C4-2B (cell line): ENCODE measurements around the gene SLC9C2.

Source experiments
- H3K27ac ChIP-seq: fragments of 450-650 bp; 2 replicates; pipeline ENCODE4 v1.5.1; 2017
- ZFX ChIP-seq: fragments of 450-650 bp; IDR thresholded peaks from 2 replicates; pipeline ENCODE4 v1.6.1; 2017
- TF ChIP-seq, protein P1 (sequence below): fragments of 450-650 bp; conservative IDR thresholded peaks from 2 replicates; pipeline ENCODE4 v1.5.1; 2017; ENCODE audit warnings: mild to moderate bottlenecking

SLC9C2 gene

DNA sequence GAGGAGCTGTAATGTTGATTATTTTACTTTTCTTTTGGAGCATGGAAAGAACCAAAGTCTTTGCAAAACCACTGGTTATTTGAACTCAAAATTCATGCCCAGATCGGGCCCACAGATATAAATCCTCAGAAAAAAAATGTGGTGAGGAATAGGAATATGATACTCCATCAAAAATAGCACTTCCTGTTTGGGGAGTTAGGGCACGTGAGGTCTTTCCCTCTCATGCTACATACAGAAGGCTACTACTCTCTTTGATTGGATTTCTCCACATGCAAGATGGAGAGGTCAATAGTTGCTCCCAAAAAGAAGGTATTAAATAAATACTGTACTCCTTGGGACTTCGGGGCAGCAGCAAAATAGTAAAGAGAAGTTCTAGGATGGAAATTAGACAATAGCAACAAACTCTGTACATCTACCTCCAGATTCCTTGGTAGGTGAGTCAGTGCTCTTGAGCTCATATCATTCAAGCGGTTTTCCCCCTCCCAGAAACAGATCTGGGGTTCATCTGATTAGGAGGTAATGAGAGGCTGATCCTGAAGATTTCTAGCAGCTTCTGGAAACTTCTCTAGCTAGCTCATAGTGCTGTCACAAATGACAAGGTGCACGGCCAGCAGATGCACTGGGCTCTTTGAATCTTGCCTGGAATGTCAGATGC, 47.1 kb downstream of the SLC9C2 start:
- H3K27ac ChIP-seq: no peak overlapping the region
- TF ChIP-seq, protein P1, sequence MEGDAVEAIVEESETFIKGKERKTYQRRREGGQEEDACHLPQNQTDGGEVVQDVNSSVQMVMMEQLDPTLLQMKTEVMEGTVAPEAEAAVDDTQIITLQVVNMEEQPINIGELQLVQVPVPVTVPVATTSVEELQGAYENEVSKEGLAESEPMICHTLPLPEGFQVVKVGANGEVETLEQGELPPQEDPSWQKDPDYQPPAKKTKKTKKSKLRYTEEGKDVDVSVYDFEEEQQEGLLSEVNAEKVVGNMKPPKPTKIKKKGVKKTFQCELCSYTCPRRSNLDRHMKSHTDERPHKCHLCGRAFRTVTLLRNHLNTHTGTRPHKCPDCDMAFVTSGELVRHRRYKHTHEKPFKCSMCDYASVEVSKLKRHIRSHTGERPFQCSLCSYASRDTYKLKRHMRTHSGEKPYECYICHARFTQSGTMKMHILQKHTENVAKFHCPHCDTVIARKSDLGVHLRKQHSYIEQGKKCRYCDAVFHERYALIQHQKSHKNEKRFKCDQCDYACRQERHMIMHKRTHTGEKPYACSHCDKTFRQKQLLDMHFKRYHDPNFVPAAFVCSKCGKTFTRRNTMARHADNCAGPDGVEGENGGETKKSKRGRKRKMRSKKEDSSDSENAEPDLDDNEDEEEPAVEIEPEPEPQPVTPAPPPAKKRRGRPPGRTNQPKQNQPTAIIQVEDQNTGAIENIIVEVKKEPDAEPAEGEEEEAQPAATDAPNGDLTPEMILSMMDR: no peak
- TF ChIP-seq ZFX: no peak

DNA sequence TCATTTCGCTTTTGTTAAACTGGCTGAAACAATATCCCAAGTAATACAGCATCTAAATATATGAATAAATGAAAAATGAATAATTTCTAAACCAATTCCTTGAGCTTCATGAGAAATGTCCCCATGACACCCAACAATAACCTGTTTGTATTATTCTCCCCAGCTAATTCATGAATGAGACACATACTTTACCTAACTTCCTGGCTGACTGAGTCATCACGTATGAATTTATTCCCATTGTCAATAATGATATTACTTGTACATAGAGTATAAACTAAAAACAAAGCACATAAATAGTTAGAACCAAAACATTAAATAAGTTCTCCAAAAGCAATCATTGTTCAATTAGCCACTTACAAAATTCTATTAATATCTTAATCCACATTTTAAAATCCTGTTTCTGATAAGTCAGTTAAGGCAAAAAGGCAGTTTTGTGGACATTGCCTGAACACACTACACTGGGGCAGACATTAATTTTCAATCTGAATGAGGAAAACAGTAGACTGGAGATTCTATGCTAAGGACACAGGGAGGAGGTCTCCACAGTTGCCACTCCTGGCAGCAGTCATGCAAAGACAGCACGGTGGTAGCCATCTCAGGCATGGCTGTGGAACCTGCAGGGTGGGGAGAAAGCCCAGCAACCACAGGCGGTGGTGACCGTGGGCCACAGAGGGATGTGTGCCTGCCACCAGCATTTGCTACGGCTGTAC, 48.2 kb downstream of the SLC9C2 start:
- TF ChIP-seq, protein P1: no peak
- no peak for TF ChIP-seq ZFX
- H3K27ac ChIP-seq: no peak overlapping the region

DNA sequence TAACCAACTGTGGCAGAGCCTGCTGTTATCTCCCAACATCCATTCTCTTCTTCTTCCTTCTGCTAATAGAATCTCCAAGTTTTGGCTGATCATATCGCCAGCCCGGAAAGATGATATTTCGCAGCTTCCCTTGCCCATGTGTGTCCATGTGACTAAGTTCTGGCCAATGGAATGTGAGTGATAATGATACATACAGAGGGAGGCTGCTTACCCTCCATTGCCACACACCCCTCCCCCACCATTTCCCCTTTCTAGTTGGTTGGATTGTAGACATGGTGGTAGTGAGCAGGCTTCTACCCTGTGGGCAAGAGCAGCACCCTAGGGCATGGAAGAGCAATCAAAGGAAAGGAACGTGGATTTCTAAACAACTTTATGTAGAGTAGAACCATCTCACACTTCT, 48.8 kb downstream of the SLC9C2 start:
- TF ChIP-seq ZFX: no peak
- TF ChIP-seq, protein P1: no peak

DNA sequence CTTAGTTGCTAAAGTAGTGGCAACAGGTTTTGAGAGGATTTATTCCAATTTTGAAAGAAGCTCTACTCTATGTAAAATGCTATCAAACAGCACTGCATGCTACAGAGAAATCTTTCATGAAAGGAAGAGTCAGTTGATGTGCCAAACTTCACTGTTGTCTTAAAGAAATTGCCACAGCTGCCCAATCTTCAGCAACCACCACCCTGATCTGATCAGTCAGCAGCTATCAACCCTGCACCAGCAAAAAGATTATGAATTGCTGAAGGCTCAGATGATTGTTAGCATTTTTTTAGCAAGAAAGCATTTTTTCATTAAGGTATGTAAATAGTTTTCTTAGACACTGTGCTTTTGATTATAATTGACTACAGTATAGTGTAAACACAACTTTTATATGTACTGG, 49.6 kb downstream of the SLC9C2 start:
- no peak overlapping the region for H3K27ac ChIP-seq
- TF ChIP-seq, protein P1: no peak
- no peak for TF ChIP-seq ZFX

More for the DNA sequence above, 48.8 kb downstream of the SLC9C2 start:
- H3K27ac ChIP-seq: no peak overlapping the region

DNA sequence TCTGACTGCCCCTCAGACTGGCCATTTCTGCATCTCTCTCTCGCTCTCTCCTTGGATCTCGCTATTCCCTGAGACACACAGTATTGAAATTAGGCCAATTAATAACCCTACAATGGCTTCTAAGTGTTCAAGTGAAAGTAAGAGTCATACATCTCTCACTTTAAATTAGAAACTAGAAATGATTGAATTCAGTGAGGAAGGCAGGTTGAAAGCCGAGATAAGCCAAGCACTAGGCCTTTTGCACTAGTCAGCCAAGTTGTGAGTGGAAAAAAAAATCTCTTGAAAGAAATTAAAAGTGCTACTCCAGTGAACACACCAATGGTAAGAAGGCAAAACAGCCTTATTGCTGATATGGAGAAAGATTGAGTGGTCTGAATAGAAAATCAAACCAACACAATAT, 51.2 kb downstream of the SLC9C2 start:
- no peak overlapping the region for H3K27ac ChIP-seq
- no peak for TF ChIP-seq ZFX
- TF ChIP-seq, protein P1: no peak

DNA sequence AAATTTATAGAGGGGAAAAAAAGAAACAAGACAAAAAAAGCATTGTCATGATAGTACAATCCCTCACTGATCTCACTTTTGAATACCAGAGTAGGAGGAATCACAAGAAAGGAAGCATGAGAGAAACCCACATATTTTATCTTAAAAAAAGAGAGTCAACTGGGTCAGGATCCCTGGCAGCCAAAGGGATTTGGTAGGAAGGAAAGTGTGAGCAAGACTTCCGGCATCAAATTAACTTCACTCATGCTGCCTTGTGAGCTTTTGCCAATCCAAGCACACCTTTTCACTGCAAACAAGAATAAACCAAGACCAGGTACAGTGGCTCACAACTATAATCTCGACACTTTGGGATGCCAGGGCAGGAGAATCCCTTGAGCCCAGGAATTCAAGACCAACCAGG, 53.1 kb downstream of the SLC9C2 start:
- TF ChIP-seq, protein P1: no peak
- no peak for TF ChIP-seq ZFX

DNA sequence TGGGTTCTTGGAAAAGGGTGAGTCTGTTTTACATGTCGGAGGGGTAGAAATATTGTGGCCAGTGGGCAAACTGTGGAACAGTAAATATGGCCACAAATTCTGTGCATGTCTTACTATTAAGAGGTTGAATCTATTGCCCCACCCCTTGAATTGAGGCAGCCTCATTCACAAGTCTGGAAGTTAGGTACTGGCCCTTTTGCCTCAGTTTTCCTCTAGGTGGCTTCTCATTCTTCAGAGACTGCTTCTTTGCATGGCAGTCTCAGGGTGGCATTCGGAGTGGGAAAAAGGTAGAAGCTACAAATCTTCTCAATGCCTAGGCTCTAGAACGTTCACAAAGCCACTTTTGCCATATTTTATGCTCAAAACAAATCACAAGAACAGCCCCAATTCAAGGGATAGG, 57.2 kb downstream of the SLC9C2 start:
- H3K27ac ChIP-seq: no peak overlapping the region

More for the DNA sequence above, 53.1 kb downstream of the SLC9C2 start:
- no peak overlapping the region for H3K27ac ChIP-seq

More for the DNA sequence above, 57.2 kb downstream of the SLC9C2 start:
- no peak for TF ChIP-seq ZFX
- TF ChIP-seq, protein P1: no peak; the same call in 1 of the 2 replicates
